Stimulated activated CD4-positive, alpha-beta T cell treated with anti-CD3 and anti-CD28 coated beads, Interleukin-1b, Interleukin-23, amount 100 ng/mL, for 24 hours (primary cell): ENCODE results near the gene EPHB2.
"Not testable (repeated sequence)": the region's sequence is repeated elsewhere in the genome, so short reads cannot be mapped to it uniquely, and the experiment has no call there.

Source experiments
- DNase-seq, 4 experiments: peaks; one replicate each; pipeline ENCODE4 v3.0.0-alpha.2; 2020; ENCODE audit warnings: low read depth in 4 of 4, low spot score in 1 of 4

Gene EPHB2

GRCh38 chr1:22936681-22937080 is 226.0 kb downstream of the EPHB2 start:
- DNase-seq: no peak

DNA sequence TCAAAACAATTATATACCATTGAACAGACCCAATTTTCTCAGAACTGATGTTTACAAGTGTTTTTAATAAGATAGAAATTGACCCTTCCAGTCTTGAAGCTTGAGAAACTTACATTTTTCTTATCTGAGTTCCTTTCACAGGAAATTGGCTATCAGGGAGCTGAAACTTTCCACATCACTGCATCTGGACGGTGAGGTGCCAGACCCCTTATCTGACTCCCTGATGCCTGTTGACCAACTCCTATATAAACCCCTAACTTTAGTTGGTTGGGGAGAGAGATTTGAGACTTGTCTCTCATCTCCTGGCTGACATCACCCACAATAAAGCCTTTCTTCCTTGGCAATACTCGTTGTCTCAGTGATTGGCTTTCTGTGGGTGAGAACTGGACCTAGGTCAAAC is 230.6 kb downstream of the EPHB2 start:
- no peak for DNase-seq

- no peak for DNase-seq
Observed at GRCh38 chr1:22944346-22945055, 233.9 kb downstream of the EPHB2 start.

DNA sequence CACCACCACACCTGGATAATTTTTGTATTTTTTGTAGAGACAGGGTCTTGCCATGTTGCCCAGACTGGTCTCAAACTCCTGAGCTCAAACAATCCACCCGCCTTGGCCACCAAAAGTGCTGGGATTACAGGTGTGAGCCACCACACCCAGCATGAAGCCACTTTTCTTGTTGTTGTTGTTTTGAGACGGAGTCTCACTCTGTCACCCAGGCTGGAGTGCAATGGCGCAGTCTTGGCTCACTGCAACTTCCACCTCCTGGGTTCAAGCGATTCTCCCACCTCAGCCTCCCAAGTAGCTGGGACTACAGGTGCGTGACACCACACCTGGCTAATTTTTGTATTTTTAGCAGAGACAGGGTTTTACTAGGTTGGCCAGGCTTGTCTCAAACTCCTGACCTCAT is 234.5 kb downstream of the EPHB2 start:
- not testable (repeated sequence) for DNase-seq

GRCh38 chr1:22949822-22950331 is 239.2 kb downstream of the EPHB2 start:
- DNase-seq: no peak

- no peak for DNase-seq
Observed at GRCh38 chr1:22951796-22952195, 241.2 kb downstream of the EPHB2 start.

DNA sequence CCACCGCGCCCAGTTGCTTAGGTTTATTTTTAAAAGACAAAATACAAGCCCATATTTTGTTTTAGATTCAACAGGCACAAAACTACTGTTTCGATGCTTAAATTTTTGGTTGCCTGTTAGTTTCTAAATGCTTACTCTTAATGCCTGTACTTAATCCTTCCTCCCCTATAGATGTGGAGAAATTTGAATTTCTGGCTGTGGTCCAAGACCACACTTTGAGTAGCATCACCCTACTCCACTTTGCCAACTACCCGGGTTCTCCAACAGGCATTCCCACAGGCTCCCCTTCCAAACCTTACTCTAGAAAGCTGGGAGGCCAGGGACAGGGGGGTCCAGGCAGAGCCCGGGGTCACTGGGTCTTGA is 242.0 kb downstream of the EPHB2 start:
- DNase-seq: no peak

- DNase-seq: no peak
Observed at GRCh38 chr1:22953057-22953739, 242.6 kb downstream of the EPHB2 start.

DNA sequence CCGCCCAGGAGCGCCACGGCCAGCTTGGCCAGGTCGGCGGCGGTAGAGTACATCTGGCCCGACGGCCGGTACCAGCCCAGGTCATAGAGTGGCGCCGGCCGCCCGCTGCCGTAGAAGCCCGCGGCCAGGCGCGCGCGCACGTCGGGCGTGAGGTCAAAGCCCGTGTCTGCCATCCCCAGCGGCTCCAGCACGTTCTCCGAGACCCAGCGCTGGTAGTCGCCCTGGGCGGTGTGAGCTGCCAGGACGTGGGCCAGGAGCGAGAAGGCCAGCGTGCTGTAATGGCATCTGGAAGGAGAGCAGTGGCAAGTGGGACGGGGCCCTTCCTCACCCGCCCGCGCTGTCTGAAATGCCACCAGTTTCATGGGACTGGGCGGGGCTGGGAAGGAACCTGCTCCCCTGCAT is 243.1 kb downstream of the EPHB2 start:
- DNase-seq: no peak

- DNase-seq: no peak
Observed at GRCh38 chr1:22955146-22955545, 244.5 kb downstream of the EPHB2 start.

DNA sequence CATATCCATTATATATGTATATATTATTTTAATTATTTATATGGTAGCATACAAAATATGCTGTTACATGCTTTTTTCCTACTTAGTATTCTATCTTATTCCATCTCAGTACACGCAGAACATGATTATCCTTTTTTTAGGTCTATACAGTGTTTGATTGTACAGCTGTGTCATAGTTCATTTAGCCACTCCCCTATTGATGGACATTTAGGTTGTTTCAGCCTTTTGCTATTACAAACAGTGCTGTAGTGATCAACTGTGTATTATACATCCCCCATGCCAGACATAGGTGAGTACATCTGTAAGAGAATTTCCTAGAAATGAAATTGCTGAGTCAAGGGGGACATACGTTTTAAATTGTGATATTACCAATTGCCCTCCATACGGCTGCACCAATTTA is 246.4 kb downstream of the EPHB2 start:
- DNase-seq: no peak

DNA sequence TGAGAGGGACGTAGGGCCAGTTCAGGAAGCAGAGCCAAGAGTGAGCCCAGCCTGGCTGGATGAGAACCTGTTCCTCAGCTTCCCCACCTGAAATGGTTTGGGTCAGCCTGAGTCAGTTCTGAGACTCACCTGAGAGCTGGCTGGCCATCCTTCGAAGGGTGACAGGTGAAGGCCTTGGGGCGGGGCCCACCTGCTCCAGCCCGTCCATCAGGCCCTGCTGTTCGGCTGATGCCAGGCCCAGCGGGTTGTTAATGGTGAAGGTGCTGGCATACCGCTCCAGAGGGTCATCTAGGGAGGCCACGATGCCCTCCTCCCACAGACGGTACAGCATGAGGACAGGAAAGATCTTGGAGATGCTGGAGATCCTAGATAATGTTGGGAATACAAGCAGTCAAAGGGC is 247.9 kb downstream of the EPHB2 start:
- no peak for DNase-seq

- DNase-seq: no peak
Observed at GRCh38 chr1:22959545-22960360, 249.1 kb downstream of the EPHB2 start.

- DNase-seq: no peak
Observed at GRCh38 chr1:22962558-22962957, 251.9 kb downstream of the EPHB2 start.

DNA sequence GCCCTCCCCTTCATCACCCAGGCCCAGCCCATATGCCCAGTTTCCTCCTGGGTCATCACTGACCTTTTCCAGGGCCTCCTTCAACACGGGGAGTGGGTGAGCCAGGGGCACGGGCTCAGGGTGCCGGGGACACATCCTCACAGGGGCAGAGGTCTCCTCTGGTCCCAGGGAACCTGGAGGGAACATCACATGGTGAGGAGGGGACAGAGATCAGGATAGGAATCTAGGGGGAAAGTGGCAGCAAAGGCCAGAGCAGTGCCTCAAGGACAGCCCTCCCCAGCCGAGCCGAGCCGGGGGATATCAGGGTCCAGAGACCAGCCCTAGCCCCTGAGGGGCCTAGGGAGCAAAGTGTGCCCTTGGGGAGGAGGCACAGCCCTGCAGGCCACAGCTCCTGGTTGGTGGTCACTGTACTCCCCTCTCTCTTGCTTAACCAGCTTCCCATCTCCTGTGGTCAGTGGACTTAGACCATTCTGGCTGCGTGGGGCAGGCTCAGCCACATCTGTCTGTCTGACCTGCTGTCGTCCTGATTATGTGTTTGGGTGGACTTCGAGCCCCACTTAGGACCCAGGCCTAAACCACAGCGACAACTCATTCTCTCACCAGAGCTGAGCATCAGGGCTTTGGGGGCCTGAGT is 252.5 kb downstream of the EPHB2 start:
- DNase-seq: no peak

DNA sequence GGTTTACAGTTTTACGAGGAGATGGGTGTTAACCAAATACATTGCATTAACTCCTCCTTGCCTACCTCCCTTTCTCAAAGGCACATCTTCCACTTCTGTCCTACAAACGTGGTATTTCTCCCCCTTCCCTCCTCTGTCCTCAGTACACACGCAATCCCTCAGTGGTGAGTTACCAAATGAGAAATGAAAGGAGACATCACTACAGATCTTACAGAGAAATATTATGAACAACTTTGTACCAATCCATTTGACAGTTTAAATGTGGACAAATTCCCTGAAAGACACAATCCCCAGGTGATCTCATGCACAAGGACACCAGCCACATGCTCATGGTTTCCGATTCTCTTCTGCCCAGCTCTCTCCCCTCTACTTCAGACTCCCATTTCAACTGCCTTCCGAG is 255.7 kb downstream of the EPHB2 start:
- DNase-seq: no peak

DNA sequence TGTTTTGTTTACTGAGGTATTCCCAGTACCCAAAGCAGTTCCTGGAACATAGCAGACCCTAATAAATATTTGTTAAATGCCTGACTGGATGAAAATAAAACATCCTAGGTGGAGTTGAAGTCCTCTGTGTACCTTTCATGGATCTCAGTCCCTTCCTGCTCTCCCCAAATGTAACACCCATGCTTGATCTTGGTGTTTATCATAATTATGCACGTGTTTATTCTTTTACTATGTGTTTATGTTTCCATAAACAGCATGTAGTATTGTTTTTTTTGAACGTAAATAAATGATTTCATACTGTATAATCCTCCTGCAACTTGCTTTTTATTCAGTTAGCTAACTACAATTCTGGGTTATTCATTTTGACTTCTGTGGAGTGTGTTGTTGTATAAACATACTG is 257.2 kb downstream of the EPHB2 start:
- DNase-seq: no peak

GRCh38 chr1:22969304-22969709 is 258.7 kb downstream of the EPHB2 start:
- no peak for DNase-seq

DNA sequence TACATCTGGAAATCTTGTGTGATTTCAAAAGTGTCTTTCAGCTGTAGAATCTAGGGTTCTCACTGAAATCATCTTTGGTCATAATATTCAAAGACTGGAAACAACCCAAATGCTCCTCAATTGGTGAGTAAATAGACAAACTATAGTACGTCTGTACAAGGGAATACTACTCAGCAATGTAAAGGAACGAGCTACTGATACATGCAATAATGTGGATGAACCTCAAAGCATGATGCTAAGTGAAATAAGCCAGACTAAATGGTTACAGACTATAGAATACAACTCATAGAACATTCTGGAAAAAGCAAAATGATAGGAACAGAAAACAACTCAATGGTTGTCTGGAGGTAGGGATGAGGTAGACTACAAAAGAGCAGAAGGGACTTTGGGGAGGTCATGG is 259.5 kb downstream of the EPHB2 start:
- no peak for DNase-seq
